Measurements from ENCODE around the gene KLF7. TPM values are rescaled to one million over a fixed set of nuclear protein-coding genes. Genes with fewer than 3 reads are reported as not detected.

KLF7 gene
- total and polyA plus RNA-seq, 9 of the 15 experiments (the other 6 are each of a cell fraction or from before 2014, with no cell fraction given) = 0.04 to 0.54 (median 0.07) TPM

DNA sequence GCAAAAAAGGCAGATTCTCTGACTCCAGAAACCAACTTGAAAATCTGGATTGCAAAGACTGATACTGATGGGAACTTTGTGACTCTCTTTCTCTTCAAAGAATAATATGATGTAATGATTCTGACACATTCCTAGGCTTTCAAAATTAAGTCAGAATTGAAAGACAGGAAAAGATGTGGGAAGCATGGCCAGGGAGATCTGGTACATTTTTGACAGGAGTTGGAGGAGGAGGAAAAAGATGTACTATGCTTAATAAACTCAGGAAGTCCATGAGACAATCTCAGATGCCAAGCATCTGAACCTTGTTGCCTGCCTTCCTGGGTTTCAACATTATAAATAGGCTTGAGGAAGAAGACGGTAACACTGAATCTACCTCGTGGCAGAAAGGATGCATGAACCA, 34.2 kb downstream of the KLF7 start (continued):
- TF ChIP-seq, protein P1, sequence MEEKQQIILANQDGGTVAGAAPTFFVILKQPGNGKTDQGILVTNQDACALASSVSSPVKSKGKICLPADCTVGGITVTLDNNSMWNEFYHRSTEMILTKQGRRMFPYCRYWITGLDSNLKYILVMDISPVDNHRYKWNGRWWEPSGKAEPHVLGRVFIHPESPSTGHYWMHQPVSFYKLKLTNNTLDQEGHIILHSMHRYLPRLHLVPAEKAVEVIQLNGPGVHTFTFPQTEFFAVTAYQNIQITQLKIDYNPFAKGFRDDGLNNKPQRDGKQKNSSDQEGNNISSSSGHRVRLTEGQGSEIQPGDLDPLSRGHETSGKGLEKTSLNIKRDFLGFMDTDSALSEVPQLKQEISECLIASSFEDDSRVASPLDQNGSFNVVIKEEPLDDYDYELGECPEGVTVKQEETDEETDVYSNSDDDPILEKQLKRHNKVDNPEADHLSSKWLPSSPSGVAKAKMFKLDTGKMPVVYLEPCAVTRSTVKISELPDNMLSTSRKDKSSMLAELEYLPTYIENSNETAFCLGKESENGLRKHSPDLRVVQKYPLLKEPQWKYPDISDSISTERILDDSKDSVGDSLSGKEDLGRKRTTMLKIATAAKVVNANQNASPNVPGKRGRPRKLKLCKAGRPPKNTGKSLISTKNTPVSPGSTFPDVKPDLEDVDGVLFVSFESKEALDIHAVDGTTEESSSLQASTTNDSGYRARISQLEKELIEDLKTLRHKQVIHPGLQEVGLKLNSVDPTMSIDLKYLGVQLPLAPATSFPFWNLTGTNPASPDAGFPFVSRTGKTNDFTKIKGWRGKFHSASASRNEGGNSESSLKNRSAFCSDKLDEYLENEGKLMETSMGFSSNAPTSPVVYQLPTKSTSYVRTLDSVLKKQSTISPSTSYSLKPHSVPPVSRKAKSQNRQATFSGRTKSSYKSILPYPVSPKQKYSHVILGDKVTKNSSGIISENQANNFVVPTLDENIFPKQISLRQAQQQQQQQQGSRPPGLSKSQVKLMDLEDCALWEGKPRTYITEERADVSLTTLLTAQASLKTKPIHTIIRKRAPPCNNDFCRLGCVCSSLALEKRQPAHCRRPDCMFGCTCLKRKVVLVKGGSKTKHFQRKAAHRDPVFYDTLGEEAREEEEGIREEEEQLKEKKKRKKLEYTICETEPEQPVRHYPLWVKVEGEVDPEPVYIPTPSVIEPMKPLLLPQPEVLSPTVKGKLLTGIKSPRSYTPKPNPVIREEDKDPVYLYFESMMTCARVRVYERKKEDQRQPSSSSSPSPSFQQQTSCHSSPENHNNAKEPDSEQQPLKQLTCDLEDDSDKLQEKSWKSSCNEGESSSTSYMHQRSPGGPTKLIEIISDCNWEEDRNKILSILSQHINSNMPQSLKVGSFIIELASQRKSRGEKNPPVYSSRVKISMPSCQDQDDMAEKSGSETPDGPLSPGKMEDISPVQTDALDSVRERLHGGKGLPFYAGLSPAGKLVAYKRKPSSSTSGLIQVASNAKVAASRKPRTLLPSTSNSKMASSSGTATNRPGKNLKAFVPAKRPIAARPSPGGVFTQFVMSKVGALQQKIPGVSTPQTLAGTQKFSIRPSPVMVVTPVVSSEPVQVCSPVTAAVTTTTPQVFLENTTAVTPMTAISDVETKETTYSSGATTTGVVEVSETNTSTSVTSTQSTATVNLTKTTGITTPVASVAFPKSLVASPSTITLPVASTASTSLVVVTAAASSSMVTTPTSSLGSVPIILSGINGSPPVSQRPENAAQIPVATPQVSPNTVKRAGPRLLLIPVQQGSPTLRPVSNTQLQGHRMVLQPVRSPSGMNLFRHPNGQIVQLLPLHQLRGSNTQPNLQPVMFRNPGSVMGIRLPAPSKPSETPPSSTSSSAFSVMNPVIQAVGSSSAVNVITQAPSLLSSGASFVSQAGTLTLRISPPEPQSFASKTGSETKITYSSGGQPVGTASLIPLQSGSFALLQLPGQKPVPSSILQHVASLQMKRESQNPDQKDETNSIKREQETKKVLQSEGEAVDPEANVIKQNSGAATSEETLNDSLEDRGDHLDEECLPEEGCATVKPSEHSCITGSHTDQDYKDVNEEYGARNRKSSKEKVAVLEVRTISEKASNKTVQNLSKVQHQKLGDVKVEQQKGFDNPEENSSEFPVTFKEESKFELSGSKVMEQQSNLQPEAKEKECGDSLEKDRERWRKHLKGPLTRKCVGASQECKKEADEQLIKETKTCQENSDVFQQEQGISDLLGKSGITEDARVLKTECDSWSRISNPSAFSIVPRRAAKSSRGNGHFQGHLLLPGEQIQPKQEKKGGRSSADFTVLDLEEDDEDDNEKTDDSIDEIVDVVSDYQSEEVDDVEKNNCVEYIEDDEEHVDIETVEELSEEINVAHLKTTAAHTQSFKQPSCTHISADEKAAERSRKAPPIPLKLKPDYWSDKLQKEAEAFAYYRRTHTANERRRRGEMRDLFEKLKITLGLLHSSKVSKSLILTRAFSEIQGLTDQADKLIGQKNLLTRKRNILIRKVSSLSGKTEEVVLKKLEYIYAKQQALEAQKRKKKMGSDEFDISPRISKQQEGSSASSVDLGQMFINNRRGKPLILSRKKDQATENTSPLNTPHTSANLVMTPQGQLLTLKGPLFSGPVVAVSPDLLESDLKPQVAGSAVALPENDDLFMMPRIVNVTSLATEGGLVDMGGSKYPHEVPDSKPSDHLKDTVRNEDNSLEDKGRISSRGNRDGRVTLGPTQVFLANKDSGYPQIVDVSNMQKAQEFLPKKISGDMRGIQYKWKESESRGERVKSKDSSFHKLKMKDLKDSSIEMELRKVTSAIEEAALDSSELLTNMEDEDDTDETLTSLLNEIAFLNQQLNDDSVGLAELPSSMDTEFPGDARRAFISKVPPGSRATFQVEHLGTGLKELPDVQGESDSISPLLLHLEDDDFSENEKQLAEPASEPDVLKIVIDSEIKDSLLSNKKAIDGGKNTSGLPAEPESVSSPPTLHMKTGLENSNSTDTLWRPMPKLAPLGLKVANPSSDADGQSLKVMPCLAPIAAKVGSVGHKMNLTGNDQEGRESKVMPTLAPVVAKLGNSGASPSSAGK (IDR thresholded peaks at IDR 0.05) = no peak
- TF ChIP-seq, protein P2, sequence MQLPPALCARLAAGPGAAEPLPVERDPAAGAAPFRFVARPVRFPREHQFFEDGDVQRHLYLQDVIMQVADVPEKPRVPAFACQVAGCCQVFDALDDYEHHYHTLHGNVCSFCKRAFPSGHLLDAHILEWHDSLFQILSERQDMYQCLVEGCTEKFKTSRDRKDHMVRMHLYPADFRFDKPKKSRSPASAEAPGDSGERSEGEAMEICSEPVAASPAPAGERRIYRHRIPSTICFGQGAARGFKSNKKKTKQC (CRISPR knock-in tag; IDR thresholded peaks at IDR 0.05) = no peak
- TF ChIP-seq SRSF1 (IDR thresholded peaks at IDR 0.05; ENCODE audit: low read depth, low read length) (no peak), CREB1 (IDR thresholded peaks at IDR 0.05) (no peak), CREB1 (CRISPR knock-in tag; IDR thresholded peaks at IDR 0.05) (no peak)
